Fibroblast of skin of left biceps (primary cell): Measurements from ENCODE around the gene KRTAP10-12.

Experiments
- DNase-seq, 2 experiments: peaks; one replicate each; pipeline ENCODE4 v3.0.0-alpha.2; 2013; ENCODE audit warnings: low read depth in 2 of 2

Gene KRTAP10-12

GRCh38 chr21:44734026-44734745, 37.2 kb downstream of the KRTAP10-12 start:
- DNase-seq: no peak

GRCh38 chr21:44734841-44735240, 37.9 kb downstream of the KRTAP10-12 start:
- no peak for DNase-seq

- no peak for DNase-seq
Measured at GRCh38 chr21:44735821-44736220, 38.8 kb downstream of the KRTAP10-12 start.

- DNase-seq: no peak
Measured at GRCh38 chr21:44736291-44737004, 39.5 kb downstream of the KRTAP10-12 start.

GRCh38 chr21:44737706-44738354, 40.9 kb downstream of the KRTAP10-12 start:
- no peak for DNase-seq

- DNase-seq: no peak
Measured at GRCh38 chr21:44738621-44739020, 41.6 kb downstream of the KRTAP10-12 start.

GRCh38 chr21:44739316-44739715, 42.3 kb downstream of the KRTAP10-12 start:
- no peak for DNase-seq

GRCh38 chr21:44740742-44741141, 43.8 kb downstream of the KRTAP10-12 start:
- no peak for DNase-seq

GRCh38 chr21:44741921-44742320, 44.9 kb downstream of the KRTAP10-12 start:
- no peak for DNase-seq

- DNase-seq: no peak
Measured at GRCh38 chr21:44742418-44743153, 45.6 kb downstream of the KRTAP10-12 start.
